OCI-LY1 (cell line): ENCODE results near the gene DNAJC11.

Experiments
- CTCF ChIP-seq: fragments of 200-600 bp; sonication (generic), shearing (Covaris generic); IDR thresholded peaks from 2 replicates; pipeline ENCODE4 v1.5.1; 2017; ENCODE audit warnings: mild to moderate bottlenecking, antibody characterized with exemption, low read length, moderate library complexity, mixed read lengths
- EZH2 ChIP-seq: fragments of 200-600 bp; sonication (generic), shearing (Covaris generic); IDR thresholded peaks from 2 replicates; pipeline ENCODE4 v1.8.0; 2017; ENCODE audit warnings: borderline replicate concordance, mixed run types, mild to moderate bottlenecking, antibody characterized with exemption, low read length, moderate library complexity, mixed read lengths

GRCh38 chr1:6672558-6672957 is 29.1 kb downstream of the DNAJC11 start:
- TF ChIP-seq CTCF (no peak), EZH2 (no peak)
